Activated gamma-delta T cell (primary cell): Measurements from ENCODE around the gene TOMM5.

Experiments used
- DNase-seq: peaks from one replicate; lab custom pipeline; 2025; lab: John Stamatoyannopoulos, UW
- total RNA-seq, 2 donors: gene quantifications; one replicate each; lab custom pipeline; 2026; lab: John Stamatoyannopoulos, UW

Gene TOMM5
- total RNA-seq = 6.0 to 8.2 reads per million in 2 donors

- DNase-seq = peak; percentile 78
These were observed at the start of gene TOMM5 for GRCh38 chr9:37592108-37592951. TSS of gene TOMM5 (minus strand) at chr9:37592597. CDS start at chr9:37592532, 65 bp downstream.

DNA sequence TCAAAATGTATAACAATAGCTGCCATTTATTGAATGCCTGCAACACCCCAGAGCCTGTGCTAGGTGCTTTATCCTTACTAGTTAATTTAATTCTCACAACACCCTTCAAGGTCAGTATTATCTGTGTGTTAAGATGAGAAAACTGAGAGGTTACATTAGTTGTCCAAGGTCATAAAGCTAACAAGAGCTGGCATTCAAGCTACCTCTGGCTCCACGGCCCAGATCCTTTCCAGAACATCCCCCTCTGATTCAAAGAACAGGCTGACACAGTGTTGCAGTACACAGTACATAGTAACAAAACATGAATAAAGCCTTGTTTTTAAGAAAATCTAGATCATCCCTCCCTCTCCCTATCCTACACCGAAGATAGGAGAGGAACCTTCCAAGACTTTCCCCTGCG is 48.9 kb upstream of the TOMM5 start:
- DNase-seq = no peak

GRCh38 chr9:37640246-37640645 is 47.8 kb upstream of the TOMM5 start:
- DNase-seq = no peak

DNA sequence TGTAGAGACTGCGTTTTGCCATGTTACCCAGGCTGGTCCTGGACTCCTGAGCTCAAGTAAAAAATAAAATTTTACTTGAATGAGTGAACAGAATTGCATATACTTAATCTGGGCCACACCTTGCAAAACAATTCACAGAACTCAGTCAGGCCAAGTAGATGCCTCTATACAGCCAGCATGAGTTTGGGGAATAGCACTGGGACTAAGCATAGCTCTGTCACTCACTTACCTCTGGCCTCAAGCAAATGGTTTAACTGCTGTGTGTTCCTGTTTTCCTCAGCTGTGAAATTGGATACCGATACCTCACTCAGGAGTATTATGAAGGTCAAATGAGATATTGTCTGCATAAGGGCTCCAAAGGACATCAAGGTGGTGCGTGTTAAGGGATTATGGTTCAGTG is 47.4 kb upstream of the TOMM5 start:
- DNase-seq = no peak

- DNase-seq = no peak
These were observed 46.8 kb upstream of the TOMM5 start for GRCh38 chr9:37639109-37639762.

- DNase-seq = no peak
These were observed 44.4 kb upstream of the TOMM5 start for GRCh38 chr9:37636511-37637448.

GRCh38 chr9:37635808-37636207 is 43.4 kb upstream of the TOMM5 start:
- no peak for DNase-seq

DNA sequence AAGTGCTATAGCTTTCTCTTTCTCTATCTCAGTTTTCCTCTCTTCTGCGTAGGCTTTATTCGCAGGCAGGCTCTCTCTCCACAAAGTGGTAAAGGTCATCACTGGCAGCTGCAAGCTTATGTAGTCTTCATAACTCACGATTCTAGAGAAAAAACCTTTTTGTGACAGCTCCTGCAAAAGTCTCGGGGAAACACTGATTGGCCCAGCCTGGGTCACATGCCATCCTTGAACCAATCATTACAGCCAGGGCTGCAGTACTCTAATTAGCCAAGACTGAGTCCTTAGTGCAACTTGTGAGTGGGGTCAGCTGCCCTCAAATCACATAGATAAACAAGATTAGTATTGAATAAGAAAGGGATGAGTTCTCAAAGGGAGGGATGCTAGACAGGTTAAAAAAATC is 40.1 kb upstream of the TOMM5 start:
- no peak for DNase-seq

DNA sequence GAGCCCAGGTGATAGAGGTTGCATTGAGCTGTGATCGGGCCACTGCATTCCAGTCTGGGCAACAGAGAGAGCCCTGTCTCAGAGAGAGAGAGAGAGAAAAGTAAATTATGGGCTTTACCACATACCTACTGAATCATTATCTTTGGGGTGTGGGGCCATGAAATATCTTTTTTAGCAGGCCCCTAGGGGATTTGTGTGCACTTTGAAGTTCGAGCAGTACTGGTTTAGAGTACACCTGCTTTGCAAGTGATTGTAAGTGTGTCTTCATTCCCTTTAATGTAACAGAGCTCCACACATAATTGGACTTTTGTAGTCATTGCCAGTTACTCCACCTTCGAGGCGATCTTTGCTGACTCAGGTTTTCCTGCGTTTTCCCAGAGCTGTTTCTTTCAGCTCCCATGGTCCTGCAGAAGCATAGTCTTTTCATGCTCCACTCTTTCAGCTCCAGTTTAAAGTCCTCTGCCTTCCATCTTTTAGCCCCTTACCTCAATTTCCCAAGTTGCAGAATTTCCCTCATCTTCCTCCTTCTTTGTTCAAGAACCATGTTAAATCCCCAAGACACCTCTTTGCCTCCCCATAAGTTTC is 34.4 kb upstream of the TOMM5 start:
- DNase-seq = no peak

GRCh38 chr9:37625758-37626147 is 33.4 kb upstream of the TOMM5 start:
- DNase-seq = no peak

GRCh38 chr9:37625036-37625757 is 32.8 kb upstream of the TOMM5 start:
- DNase-seq = no peak

GRCh38 chr9:37624073-37624472 is 31.7 kb upstream of the TOMM5 start:
- no peak for DNase-seq

DNA sequence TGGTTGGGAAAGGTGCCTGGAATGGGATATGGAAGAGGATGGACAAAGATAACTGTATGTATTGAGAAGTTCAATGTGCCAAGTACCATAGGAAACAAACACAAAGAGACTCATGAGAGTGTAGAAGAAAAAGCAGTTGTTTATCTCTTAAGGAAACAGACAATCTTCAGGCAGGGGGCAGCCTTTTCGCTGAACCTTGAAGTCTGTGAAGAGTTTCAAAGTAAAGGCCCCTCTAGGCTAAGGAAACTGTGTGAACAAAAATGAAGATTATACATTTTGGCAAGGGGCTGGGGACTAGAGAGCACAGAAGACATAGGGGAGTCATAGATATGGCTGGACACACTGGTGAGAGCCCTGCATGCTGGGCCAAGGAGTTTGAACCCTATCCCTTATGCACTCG is 30.9 kb upstream of the TOMM5 start:
- DNase-seq = no peak

- no peak for DNase-seq
These were observed 30.1 kb upstream of the TOMM5 start for GRCh38 chr9:37622462-37622861.

GRCh38 chr9:37621273-37622121 is 29.1 kb upstream of the TOMM5 start:
- DNase-seq = no peak

GRCh38 chr9:37620396-37620795 is 28.0 kb upstream of the TOMM5 start:
- no peak for DNase-seq

DNA sequence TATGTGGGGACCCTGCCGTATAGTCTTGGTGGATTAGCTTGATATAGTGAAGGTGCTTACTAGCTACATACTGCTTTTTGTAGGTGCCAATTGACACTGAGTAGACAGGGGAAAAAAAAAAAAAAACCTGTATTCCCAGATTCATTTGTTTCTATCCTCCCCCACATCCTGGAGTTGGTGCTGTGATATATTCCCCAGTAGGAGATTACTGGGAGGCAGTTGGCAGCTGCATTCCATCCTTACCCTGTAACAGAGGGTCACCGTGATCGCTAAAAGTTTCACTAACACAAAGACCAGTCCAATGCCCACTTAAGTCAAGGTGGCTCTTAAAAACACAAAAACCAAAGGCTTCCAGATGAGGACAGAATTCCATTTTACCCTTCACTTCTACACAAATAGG is 27.4 kb upstream of the TOMM5 start:
- no peak for DNase-seq

DNA sequence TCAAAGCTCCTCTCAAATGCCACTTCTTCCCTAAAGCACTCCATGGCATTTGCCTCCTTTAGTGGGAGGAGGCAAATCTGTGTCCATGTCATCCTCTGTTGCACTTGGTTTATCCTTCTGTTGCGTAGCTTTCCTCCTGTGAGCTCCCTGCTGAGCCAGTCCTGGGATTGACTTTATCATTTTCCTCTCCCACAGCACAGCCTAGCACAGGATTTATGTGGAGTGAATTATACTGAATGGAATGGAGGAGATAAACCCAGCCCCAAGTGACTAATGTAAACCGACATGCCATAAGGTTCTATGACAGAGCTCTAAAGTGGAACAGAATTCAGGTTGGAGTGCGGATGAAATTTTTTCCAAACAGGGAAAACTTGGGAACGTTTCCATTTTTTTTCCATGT is 26.4 kb upstream of the TOMM5 start:
- DNase-seq = no peak

- DNase-seq = no peak
These were observed 25.4 kb upstream of the TOMM5 start for GRCh38 chr9:37617832-37618231.

DNA sequence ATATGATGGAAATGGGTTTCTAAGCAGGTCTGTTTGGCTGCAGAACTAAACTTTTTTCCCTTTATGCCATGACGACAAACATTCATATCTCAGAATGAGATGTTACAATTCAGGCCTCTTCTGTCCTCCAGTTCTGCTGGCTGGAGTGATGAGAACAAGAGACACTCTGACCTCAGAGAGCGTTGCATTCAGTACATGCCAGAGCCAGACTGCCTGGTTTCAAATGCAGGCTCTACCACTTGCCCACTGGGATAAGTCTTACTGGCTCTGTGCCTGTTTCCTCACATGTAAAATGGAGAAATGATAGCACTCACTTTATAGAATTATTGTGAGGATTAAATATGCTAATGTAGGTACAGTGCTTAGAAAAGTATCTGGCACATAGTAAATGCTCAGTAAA is 24.8 kb upstream of the TOMM5 start:
- no peak for DNase-seq
